ENCODE data around the gene FAM222A. TPM values are rescaled to one million over a fixed set of nuclear protein-coding genes. Genes with fewer than 3 reads are reported as not detected.
"Not testable (repeated sequence)": the region's sequence is repeated elsewhere in the genome, so short reads cannot be mapped to it uniquely, and the experiment has no call there.

The FAM222A gene
- total RNA-seq, 1 experiment from 2014 or later, result 5.1 TPM

DNA sequence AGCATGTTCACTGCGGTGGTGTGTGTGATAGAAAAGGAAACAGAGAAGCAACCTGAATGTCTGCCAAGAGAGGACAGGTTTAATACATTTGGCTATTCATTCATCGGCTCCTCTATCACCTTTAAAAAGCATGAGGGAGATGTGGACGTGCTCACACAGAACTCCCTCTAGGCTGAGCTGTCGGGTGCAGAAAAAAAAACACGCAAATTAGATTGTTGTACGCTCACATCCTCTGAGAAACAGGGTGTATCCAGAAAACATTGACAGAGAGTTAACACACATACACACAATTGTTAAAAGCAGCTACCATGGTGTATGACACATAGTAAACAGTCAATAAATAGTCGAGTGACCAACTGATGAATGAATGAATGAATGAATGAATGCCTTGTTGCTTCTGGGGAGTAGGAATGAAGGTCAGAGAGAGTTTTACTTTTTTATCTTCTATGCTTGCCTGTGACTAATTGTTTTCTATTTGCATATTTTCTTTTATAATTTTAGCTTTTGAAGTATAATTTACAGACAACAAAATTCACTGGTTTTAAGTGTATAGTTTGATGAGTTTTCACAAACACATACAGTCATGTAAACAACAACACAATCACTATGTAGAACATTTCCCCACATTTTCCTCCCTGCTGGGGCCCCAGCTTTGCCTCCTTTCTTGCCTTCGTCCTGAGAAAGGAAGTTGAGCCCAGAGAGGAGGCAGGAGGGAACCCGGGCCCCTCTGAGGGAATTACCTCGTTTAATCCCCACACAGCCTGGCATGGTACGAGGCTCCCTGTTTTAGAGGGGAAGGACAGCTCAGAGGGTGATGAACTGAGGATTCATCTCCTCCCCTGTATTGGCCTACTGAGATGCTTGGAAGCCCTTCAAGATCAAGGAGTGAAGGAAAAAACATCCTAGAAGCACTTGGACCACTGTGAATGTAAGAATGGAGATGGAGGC is 19.7 kb upstream of the FAM222A start:
- no peak for DNase-seq (ENCODE audit: low spot score)

DNA sequence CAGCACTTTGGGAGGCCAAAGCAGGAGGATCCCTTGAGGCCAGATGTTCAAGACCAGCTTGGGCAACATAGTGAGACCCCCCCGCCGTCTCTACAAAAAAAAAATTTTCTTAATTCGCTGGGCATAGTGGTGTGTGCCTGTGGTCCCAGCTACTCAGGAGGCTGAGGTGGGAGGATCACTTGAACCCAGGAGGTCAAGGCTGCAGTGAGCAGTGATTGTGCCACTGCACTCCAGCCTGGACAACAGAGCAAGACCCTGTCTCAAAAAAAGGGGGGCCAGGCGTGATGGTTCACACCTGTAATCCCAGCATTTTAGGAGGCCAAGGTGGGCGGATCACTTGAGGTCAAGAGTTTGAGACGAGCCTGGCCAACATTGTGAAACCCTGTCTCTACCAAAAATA is 19.0 kb upstream of the FAM222A start:
- DNase-seq (ENCODE audit: low spot score), result not testable (repeated sequence)

DNA sequence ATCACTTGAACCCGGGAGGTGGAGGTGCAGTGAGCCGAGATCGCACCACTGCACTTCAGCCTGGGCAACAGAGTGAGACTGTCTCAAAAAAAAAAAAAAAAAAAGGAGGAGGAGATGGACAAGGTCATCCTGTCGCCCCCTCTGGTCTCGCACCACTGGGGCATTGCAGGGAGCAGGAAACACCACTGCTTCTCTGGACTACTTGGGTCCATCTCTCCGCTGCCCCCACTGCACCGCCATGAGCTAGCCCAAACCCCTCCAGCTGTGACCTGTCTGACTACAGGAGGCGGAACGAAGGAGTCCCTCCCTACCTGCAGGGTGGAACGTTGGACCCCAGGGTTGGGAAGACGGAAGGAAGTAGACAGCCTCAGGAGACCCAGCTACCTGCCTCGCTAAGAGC is 18.2 kb upstream of the FAM222A start:
- no peak for DNase-seq (ENCODE audit: low spot score)

DNA sequence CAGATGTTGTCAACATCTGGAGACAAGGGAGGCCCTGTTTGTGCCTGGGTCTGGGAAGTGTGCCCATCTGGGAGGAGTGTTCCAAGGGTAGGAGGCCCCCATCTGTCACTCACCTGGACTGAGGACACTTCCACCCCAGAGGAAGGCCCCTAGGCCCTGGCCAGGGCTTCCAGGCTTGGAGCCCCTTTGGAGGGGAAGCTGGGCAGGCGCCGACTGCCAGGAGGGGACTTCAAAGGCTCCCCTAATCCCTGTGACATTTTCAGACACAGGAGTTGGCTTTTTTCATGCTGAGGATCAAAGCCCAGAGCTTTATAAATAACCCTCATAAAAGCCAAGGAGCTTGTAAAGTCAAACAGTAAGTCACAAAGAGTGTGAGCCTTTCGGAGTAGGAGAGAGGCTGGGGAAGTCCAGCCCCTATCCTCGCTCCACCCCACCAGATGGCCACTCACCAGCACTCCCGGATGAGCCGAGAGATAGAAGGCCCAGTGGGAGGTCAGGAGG is 17.6 kb upstream of the FAM222A start:
- DNase-seq (ENCODE audit: low spot score), result peak; percentile 40

DNA sequence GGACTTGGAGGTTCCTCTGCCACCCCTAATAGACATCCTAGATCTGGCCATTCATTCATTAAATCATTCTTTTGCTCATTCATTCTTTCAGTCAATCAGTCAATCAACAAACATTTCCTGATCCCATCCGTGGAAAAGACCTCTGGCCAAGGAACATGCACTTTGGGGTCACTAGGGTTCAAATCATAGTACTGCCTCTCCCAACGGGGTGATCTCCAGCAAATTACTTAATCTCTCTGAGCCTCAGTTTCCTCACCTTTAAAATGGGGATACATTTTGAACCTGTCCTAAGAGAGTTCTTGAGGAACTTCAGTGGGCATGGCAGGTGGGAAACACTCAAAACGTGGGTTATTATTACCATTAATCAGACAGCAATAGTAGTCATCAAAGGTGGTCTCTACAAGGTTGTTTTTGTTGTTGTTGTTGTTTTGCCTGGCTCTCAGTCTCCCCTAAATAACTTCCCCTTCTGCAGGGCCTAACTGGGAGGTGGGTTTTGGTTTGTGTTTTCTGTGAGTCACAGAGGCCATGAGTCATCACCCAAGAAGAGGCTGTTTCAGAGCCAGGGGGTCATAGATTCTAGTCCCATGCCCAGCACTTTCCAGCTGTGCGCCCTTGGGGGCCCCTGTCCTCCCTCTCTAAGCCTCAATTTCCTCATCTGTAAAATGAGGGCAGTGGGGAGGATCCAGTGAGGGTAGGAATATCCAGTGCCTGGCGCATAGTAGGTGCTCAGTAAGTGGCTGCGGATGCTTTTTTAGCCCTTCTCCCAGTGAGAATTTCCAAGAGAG is 16.9 kb upstream of the FAM222A start:
- no peak for DNase-seq (ENCODE audit: low spot score)

DNA sequence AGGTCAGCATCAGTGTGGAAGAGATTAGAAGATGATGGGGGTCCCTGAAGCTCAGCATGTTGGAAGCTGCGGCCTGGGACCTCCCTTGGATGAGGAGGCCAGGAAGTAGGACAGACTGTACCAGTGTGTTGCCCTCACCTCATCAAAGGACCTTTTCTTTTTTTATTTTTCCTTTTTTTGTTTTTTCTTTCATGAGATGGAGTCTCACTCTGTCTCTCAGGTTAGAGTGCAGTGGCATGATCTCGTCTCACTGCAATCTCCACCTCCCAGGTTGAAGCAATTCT is 16.4 kb upstream of the FAM222A start:
- no peak for DNase-seq (ENCODE audit: low spot score)

DNA sequence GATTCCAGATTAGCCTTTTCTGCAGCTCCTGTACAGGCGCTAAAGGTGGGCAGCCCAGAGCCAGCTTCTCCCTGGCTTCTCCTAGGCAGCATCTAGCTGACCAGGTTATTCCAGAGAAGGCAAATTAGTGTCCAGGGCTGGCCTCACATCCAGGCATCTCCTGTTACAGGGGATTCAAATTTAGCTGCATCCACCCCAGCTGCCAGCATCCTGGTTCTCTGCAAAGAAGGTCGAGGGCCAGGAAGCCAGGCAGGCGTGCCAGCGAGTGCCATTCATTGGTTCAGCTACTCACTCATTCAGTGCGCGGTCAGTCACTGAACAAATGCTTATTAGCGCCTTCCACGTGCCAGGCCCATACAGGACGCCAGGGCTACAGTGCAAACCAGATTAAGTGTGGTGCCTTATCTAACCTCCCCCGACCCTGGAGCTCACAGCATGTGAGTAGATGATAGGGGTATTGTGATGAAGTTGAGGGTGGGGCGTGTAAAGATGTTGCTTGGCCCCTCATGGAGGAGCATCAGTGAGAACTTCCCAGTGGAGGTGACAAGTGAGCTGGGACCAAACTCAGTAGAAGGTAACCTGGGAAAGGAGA is 15.7 kb upstream of the FAM222A start:
- no peak for DNase-seq (ENCODE audit: low spot score)

DNA sequence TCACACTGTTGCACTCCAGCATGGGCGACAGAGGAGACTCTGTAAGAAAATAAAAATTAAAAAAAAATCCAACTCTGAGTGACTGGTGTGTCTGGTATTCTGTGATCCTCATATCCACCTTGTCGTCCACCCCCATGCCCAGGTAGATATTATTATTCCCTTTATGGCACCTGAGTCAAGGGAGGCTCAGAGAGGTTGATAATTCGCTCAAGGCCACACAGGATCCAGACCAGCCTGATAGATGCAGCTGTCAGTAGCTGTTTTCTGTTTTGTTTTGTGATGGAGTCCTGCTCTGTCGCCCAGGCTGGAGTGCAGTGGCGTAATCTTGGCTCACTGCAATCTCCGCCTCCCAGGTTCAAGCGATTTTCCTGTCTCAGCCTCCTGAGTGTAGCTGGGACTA is 14.8 kb upstream of the FAM222A start:
- no peak for DNase-seq (ENCODE audit: low spot score)

DNA sequence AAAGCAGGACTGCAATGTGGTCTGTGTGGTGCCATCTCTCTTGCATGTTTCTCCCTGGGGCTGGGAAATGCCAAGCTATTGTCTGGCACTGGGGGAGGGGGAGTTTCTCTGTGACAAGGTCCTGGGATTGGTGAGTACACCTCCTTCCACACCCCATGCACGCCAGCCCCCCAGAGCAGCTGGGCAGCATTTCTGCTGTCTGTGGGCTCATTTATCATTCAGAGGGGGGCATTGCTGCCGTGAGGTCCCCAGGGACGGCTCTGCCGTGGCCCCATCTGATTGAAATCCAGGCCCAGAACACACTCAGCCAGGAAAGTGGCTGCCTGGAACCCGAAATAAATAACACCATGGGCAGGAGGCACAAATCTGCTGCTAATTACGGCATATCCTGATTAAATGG is 12.6 kb upstream of the FAM222A start:
- no peak for DNase-seq (ENCODE audit: low spot score)

DNA sequence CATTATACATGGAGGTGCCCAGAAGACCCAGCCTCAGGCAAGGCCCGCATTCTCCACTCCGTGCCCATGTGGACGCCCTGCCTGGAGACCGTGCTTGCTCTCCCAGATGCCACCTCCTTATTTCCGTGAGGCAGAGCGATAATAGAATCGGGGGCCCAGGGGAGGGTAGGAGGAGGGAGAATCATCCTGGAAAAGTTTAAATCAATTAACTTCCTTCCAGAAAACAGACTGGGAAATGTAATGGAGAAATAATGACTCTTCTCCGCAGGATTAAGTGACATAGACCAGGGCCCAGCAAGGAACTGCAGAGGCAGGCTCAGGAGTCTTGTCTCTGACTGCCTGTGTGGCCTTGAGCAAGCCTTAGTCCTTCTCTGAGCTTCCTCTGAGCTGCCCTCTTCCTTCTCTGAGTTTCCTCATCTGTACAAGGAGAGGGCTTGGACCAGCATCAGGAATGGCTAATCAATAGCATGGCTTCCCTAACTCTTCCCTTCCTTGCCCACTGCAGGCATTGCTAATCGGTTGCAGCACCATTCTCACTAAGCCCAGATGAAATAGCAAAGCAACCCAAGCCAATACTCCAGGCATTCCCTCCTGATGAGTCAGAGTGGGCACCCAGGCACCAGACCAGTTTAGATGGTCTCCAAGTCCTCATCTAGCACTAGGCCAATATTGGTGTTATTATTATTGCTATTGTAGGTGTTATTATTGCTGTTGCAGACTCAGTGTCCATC is 11.3 kb upstream of the FAM222A start:
- no peak for DNase-seq (ENCODE audit: low spot score)

DNA sequence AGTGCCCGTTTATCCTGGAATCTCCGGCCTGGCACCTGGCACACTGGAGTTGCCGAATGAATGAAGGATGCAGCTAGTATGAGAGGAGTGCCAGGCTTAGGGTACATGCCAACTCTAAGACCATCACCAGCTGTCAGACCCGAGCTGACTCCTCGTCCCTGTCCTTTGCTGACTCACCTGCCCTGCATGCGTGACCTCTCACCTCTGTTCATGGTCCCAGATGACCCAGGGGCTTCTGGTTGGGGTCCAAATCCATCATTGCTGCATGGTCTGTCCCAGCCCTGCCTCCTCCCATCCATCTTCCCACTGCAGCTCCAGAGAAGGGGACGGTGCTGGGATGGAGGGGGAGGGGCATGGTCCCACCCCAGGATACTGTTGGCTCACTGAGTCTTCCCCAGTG is 9.9 kb upstream of the FAM222A start:
- DNase-seq (ENCODE audit: low spot score), result no peak

DNA sequence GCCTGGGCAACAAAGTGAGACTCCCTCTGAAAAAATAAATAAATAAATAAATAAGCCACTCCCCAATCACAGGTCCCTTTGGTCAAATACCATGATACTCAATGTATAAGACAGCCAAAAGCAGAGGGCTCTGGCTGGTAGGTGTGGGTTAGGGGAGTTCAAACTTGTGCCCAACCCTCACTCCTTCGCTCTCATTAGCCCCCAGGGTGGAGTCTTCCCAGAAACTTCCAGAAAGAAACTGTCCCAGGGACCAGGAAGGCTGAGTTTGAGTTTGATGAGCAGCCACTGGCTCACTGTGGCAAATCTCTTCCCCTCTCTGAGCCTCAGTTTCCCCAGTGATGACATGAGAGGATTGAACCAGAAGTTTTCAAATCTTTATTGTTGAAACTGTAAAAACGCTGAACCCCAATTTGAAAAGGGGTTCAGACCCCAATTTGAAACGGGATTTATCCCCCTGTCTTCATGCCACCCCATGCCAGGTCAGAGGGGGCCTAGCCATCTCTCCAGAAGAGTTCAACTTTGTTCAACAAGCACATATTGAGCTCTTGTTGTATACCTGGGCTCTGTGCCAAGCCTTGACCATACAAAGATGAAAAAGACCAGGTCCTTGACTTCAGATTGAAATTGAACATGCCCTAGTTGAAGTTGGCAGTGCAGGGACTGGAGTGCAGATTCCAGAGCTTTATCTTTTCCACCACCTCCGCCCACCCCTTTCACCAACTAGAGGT is 9.1 kb upstream of the FAM222A start:
- DNase-seq (ENCODE audit: low spot score), result no peak

DNA sequence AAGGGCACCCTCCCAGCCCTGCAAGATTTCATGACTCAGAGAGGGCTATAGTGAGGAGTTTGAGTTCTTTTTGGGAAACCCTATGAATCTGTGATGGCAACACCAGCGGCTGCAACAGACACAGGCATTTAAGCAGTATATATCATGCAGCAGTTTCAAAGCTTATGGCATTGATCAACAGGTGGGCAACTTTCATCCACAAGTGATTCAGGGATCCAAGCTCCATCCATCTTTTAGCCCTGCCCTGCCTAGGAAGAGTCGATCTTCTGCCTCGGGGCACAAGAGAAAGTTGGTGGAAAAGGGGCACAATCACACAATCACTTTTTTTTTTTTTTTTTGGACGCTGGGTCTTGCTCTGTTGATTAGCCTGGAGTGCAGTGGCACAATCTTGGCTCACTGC is 8.3 kb upstream of the FAM222A start:
- DNase-seq (ENCODE audit: low spot score), result no peak

DNA sequence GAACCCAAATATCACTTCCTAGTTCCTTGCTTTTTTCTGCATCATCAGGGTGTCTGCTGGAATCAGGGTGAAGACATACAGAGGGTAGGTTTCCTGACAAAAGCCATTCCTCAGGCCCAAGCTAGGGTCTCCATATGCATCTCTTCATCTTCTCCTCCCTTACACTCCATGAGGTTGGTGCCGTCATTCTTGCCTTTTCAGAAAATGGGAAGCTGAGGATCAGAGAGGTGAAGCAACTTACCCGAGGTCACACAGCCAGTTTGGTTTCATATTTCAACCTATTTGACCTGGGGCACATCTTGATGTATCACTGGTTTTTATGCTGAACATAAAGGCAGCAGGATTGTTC is 7.3 kb upstream of the FAM222A start:
- DNase-seq (ENCODE audit: low spot score), result no peak

DNA sequence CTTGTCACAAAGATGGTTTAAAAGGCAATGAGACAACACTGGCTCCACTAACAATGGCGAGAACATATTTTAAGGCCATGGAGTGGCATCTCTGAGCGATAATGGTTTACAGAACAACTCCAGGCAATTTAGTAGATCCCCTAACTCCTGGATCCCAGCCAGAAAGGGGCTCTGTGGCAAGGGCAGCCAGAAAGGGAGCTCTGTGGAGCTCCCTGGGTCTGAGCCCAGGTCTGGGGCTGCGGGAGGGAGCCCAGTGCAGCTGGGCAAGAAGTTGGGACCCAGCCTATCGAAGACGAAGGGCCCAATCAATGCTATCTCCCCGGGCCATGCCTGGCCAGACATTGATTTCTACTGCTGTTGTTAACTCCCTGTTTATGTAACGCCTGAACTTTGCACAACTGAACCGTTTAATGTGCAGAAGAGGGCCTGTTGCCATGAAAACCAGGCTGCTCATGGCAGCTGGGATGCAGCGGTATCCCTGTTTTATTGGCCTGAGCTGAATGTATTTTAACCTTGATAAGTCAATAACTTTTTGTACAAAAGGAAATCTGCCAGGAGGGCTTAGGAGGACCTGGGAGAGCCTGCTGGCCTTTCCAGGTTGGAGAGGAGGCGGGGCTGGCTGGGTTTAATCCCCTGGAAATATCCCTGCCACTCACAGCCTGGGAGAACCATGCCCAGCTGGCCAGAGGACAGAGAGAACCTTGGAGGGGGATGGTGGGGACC is 6.7 kb upstream of the FAM222A start:
- DNase-seq (ENCODE audit: low spot score), result no peak

DNA sequence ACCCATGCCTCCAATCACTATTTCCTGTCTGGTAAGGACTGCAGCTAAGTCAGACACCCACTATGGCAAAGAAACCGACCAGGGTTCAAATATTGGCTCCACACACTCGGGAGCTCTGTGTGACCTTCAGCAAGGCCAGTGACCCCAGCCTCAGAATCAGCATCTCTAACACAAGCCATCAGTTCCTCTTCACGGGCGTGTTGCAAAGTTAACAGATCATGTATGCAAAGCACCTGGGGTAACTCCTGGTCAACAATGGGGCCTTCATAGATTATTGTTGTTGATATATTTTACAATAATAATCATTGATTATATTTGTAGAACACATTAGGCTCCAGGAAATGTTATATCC is 6.2 kb upstream of the FAM222A start:
- no peak for DNase-seq (ENCODE audit: low spot score)

DNA sequence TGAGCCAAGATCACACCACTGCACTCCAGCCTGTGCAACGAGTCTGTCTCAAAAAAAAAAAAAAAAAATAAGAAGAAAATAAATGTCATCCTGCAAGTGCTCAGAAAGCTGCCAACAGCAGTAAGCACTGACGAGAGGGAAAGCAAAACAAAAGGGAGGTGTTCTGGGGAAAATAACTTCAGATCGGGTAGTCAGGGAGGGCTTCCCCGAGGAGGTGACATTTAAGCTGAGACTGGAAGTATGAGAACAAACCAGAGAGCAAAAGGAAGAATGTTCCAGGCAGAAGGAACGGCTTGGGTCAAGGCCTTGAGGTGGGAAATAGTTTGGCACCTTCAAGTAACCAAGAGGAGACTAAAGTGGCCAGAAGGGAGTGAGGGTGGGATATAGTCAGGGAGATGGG is 4.7 kb upstream of the FAM222A start:
- no peak for DNase-seq (ENCODE audit: low spot score)

DNA sequence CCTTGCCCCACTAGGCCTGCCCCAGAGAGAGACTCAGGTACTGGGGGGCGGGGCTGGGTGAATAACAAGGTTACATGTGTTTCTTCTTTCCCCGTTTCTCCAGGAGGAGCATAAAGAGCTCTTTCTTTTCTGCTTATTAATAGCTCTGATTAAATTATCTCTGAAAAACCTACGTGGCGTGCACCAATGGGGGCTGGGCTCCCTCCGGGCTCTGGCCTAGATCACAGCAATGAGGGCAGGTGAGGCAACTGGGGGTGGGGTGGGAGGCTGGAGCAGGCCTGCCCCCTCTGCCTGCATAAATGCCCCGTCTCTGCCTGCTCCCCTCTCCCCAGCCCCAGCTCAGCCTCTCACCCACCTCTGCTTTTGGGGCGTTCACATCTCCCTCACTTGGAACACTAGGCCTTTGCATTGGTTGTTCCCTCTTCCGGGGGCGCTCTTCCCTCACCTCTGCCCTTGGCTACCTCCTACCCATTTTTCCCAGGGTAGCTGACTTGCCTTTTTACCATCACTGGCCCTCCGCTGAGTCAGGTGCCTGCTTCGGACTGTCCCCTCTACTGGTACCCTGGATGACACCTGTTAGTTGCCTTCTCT is 4.1 kb upstream of the FAM222A start:
- DNase-seq (ENCODE audit: low spot score), result no peak

DNA sequence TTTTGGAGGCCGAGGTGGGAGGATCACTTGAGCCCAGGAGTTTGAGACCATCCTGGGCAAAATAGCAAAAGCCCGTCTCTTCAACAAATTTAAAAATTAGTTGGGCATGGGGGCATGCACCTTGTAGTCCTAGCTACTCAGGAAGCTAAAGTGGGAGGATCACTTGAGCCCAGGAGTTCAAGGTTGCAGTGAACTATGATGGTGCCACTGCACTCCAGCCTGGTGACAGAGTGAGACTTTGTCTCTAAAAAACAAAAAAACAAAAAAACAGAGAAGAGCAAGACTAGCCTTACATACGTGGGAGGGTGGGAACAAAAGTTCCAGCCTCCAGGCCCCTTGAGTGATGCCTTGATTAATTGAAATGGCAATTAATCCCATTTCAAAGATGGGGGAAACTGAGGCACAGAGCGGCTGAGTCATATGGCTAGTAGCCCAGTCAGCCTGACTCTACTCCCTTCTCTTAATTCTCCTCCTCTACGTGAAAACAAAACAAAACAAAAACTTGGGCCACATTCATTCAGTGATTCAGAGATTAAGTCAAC is 3.3 kb upstream of the FAM222A start:
- DNase-seq (ENCODE audit: low spot score), result no peak

All from HT-29 (cell line).